ENCODE results near the gene ELL2. TPM values are rescaled to one million over a fixed set of nuclear protein-coding genes. Genes with fewer than 3 reads are reported as not detected.
"Not testable (repeated sequence)": the region's sequence is repeated elsewhere in the genome, so short reads cannot be mapped to it uniquely, and the experiment has no call there.

ELL2 gene
- total and polyA plus RNA-seq, 11 donors, result 6.7 to 74.5 (median 31.1) TPM

- Histone ChIP-seq H3K36me3 (peaks cover 0 to 5% (median 0%) of the 10 kb centered on the region in 9 donors), H3K4me3 (no peak overlapping the region), H3K27me3 (no peaks in the 10 kb centered on the region), H3K9me3 (no peaks in the 10 kb centered on the region), H3K4me1 (peaks cover 0 to 31% (median 14%) of the 10 kb centered on the region in 12 donors), H3K27ac (no peak overlapping the region)
- 82 to 86% (median 83%) methylated on average over 4 of the region's 4 CpGs for WGBS, 4 donors
- no peak for ATAC-seq
- intact Hi-C loops (cut with DNase I), result no loop called here
- TF ChIP-seq, protein P1, sequence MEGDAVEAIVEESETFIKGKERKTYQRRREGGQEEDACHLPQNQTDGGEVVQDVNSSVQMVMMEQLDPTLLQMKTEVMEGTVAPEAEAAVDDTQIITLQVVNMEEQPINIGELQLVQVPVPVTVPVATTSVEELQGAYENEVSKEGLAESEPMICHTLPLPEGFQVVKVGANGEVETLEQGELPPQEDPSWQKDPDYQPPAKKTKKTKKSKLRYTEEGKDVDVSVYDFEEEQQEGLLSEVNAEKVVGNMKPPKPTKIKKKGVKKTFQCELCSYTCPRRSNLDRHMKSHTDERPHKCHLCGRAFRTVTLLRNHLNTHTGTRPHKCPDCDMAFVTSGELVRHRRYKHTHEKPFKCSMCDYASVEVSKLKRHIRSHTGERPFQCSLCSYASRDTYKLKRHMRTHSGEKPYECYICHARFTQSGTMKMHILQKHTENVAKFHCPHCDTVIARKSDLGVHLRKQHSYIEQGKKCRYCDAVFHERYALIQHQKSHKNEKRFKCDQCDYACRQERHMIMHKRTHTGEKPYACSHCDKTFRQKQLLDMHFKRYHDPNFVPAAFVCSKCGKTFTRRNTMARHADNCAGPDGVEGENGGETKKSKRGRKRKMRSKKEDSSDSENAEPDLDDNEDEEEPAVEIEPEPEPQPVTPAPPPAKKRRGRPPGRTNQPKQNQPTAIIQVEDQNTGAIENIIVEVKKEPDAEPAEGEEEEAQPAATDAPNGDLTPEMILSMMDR (IDR thresholded peaks at IDR 0.05), result no peak
- no peak for TF ChIP-seq POLR2A (IDR thresholded peaks at IDR 0.05)
- DNase-seq, result no peak
These were observed 31.3 kb downstream of the ELL2 start for GRCh38 chr5:95930141-95930930.

GRCh38 chr5:95928724-95929253, 32.9 kb downstream of the ELL2 start:
- no peaks in the 10 kb centered on the region for H3K9me3 ChIP-seq
- no peak for DNase-seq
- no peak overlapping the region for H3K27ac ChIP-seq
- 96 to 99% (median 97%) methylated on average over 7 of the region's 7 CpGs for WGBS, 4 donors
- H3K36me3 ChIP-seq, result peaks cover 0 to 5% (median 0%) of the 10 kb centered on the region in 9 donors
- intact Hi-C loops (cut with DNase I), result no loop called here
- no peaks in the 10 kb centered on the region for H3K27me3 ChIP-seq
- H3K4me1 ChIP-seq, result peaks cover 0 to 34% (median 12%) of the 10 kb centered on the region in 12 donors
- ATAC-seq, result no peak
- TF ChIP-seq POLR2A (IDR thresholded peaks at IDR 0.05), result no peak
- TF ChIP-seq, protein P1 (IDR thresholded peaks at IDR 0.05), result no peak
- no peak overlapping the region for H3K4me3 ChIP-seq

DNA sequence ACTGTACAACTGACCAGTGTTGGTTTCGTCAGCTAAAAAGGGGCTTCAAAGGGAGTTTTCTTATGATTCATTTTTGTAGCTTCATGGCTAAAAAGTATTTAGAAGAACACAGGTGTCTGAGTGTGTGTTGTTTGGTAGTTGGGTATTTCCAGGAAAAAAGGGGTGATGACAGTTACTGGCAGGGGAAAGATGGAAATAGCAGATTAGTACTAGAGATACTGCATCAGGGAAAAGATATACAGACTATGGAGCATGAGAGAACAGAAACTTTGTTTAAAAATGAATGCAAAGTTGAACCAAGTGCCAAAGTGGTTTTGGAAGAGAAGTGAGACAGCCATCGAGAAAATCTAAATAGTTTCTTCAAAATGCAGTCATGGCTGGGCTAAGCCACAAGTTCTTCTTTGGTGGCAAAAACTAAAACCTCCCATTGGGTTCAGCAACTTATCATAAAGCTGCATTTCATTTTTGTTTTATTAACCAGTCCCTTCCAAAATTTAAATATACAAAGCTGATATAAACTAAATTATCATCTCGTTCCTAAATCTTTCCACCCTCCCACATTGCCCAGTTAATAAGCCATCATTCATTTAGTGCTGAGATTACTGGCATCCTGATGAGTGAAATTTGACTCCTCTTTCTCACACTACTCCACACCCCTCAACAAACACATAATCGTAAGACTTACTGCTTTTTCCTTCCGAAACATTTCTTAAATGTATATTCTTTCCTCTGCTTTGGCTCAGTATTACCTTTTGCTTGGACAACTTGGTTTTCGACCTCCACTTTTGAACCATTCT, 33.5 kb downstream of the ELL2 start:
- no peak overlapping the region for H3K4me3 ChIP-seq
- H3K27ac ChIP-seq, result no peak overlapping the region
- WGBS, 4 donors, result 76 to 81% (median 80%) methylated on average over 6 of the region's 6 CpGs
- H3K9me3 ChIP-seq, result no peaks in the 10 kb centered on the region
- H3K27me3 ChIP-seq, result no peaks in the 10 kb centered on the region
- ATAC-seq (no peak), DNase-seq (no peak)
- H3K36me3 ChIP-seq, result peaks cover 0 to 5% (median 0%) of the 10 kb centered on the region in 9 donors
- no peak for TF ChIP-seq POLR2A (IDR thresholded peaks at IDR 0.05)
- TF ChIP-seq, protein P1 (IDR thresholded peaks at IDR 0.05), result no peak
- peaks cover 0 to 38% (median 12%) of the 10 kb centered on the region in 12 donors for H3K4me1 ChIP-seq
- intact Hi-C loops (cut with DNase I), result no loop called here

DNA sequence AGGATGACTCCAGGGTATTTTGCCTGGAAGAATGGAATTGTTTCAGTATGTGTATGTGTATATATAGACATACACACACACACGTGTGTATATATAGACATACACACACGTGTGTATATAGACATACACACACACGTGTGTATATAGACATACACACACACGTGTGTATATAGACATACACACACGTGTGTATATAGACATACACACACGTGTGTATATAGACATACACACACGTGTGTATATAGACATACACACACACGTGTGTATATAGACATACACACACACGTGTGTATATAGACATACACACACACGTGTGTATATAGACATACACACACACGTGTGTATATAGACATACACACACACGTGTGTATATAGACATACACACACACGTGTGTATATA, 34.4 kb downstream of the ELL2 start:
- WGBS, 4 donors, result 27 to 93% (median 85%) methylated on average over 3 to 13 of the region's 13 CpGs
- not testable (repeated sequence) for H3K27ac ChIP-seq, ATAC-seq

More for the DNA sequence above, 34.4 kb downstream of the ELL2 start:
- DNase-seq; H3K27me3 ChIP-seq; H3K4me3 ChIP-seq; H3K36me3 ChIP-seq; intact Hi-C loops (cut with DNase I); H3K9me3 ChIP-seq: not testable (repeated sequence)
- peaks cover 0 to 38% (median 12%) of the 10 kb centered on the region in 12 donors for H3K4me1 ChIP-seq

All from heart left ventricle (tissue), 16 donors.